Activated CD4-positive, alpha-beta T cell treated with anti-CD3 and anti-CD28 coated beads, Interleukin-2, amount 10 ng/mL, durations not matched to agents 24 days and 14 days (primary cell): ENCODE measurements around the gene HDAC9. TPM values are rescaled to one million over a fixed set of nuclear protein-coding genes. Genes with fewer than 3 reads are reported as not detected.

Experiments
- DNase-seq: peaks from one replicate; pipeline ENCODE4 v3.0.0; 2022
- H3K27ac Mint-ChIP-seq: one replicate; pipeline ENCODE4 v1.8.0; 2022; ENCODE audit warnings: mild to moderate bottlenecking, mixed read lengths
- H3K27me3 Mint-ChIP-seq: one replicate; pipeline ENCODE4 v1.8.0; 2022; ENCODE audit warnings: mixed read lengths
- H3K36me3 Mint-ChIP-seq: one replicate; pipeline ENCODE4 v1.8.0; 2022; ENCODE audit warnings: low read depth, mild to moderate bottlenecking, mixed read lengths
- H3K4me1 Mint-ChIP-seq: one replicate; pipeline ENCODE4 v1.8.0; 2021; ENCODE audit warnings: mixed read lengths
- H3K4me3 Mint-ChIP-seq: one replicate; pipeline ENCODE4 v1.8.0; 2022; ENCODE audit warnings: mild to moderate bottlenecking, moderate library complexity, mixed read lengths
- H3K9me3 Mint-ChIP-seq: one replicate; pipeline ENCODE4 v1.8.0; 2021; ENCODE audit warnings: mixed read lengths
- intact Hi-C: fragments of 100-400 bp; cut with micrococcal nuclease; formaldehyde crosslinking; loops from one replicate; pipeline ENCODE4 v1.15.1; 2023
- total RNA-seq: library from RNA; stranded (reverse); gene quantifications from 2 replicates; pipeline ENCODE4 v1.2.3, GENCODE V29; 2022

Gene HDAC9
- total RNA-seq, 1 donor from 2014 or later = 3.0 TPM

DNA sequence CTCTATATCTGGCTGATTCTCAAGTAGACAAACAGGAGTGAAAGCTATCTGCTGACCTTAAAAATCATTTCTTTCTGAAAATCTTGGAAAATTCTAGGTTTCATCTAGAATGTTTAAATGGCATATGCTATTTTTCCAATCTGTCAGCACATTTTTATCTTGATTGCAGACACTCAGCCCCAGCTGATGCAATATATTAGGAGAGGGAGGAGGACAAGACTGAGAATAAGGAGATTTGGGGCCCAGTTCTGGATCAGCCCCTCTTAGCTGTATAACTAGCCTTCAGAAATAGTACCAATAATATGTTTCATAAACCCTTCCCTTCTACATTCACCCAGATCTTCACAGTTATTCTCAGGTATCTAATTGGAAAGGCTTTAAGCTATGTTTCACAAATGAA lies 131.2 kb downstream of the HDAC9 start:
- H3K36me3 Mint-ChIP-seq = no peaks in the 10 kb centered on the region
- no peaks in the 10 kb centered on the region for H3K27me3 Mint-ChIP-seq
- no peak overlapping the region for H3K27ac Mint-ChIP-seq
- H3K4me1 Mint-ChIP-seq = peaks cover 2% of the 10 kb centered on the region
- H3K9me3 Mint-ChIP-seq = no peaks in the 10 kb centered on the region
- intact Hi-C loops = no loop called here
- H3K4me3 Mint-ChIP-seq = no peak overlapping the region
- no peak for DNase-seq

DNA sequence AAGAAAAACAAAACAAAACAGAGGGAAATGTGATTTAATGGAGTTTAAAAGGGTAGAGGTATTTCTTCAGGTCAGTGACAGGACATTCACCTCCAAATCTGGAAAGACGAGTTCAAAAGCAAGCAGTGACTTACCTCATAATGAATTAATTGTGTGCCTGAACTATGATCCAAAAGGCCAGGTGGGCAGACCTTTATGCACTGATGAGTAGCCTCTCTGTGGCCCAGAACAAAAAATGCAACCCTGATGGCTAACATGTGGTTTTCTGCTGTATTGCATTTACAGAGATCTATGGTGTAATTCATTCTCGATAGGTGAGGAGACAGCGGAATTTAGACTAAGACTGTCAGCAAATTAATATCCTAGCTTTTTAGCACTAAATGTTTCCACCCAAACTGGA lies 142.0 kb downstream of the HDAC9 start:
- Mint-ChIP-seq H3K9me3 (peaks cover 6% of the 10 kb centered on the region), H3K36me3 (no peaks in the 10 kb centered on the region), H3K4me1 (peaks cover 18% of the 10 kb centered on the region), H3K27me3 (no peaks in the 10 kb centered on the region), H3K27ac (peak overlapping the region; percentile 79), H3K4me3 (no peak overlapping the region)
- no peak for DNase-seq
- intact Hi-C loops = loop anchor here (10.0 kb wide), 1 partner anchor 693 kb away; the partner anchor contains the start of gene SNX13

DNA sequence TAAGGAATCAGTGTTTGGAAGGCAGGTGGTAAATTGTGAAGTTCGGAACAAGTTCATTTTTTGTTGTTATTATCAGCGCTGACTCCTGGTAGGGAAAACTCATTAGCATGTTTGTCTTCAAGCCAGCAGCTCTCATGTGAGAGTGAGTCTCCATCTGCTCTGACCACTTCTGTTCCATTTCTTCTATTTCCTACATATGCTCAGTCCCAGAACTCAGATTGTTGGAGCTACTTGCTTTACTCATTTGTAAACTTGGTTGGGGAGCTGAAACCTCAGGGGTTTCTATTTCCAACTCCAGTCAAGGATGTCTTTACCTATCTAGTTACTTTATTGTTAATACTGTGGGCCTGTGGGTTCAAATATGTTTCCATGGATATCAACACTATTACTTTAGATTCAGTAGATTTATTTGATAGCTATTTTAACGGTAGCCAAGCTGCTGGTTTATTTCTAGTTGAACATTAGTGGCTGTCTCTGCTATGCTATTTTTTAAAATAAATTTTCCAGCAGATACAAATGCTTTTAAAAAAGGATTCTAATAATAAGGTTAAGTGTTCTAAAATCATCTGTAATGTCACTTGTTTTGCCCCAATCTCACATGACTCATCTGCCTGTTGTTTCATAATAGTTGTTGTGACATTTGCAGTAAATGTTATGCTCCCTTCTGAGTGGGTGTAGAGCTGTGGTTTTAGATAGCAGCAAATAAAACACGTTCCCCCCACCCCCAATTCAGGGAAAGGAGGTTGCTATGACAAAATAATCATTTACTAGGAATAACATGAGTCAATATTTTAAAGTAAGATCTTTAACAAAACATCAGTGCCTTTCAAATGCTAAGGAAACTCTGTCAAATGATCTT lies 143.3 kb downstream of the HDAC9 start:
- Mint-ChIP-seq H3K4me1 (peaks cover 18% of the 10 kb centered on the region), H3K27me3 (no peaks in the 10 kb centered on the region), H3K9me3 (peaks cover 6% of the 10 kb centered on the region), H3K4me3 (peak overlapping the region; percentile 15), H3K27ac (peak overlapping the region; percentile 92), H3K36me3 (no peaks in the 10 kb centered on the region)
- DNase-seq = peak; percentile 69
- intact Hi-C loops = loop anchor here (1.0 to 10.0 kb wide), 6 partner anchors 27 to 694 kb away; partner anchors contain the start of genes HDAC9 and SNX13

DNA sequence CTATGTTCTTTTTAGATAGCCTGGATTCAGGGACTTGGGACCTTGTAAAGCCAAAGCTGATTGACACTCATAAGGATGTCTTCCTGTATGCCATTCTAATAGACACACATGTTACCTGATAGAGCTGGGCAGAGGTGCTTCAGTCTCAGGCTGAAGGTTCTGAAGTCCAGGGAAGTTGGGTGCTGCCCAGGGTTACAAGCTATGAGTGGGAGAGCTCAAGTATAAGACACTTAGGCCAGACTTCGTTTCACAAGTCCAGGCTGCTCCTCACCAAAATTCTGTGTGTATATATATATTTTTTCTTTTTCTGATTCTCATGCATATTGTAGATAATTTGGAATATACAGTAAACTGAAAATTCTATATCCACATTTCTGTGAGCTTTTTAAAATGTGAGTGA lies 144.2 kb downstream of the HDAC9 start:
- DNase-seq = no peak
- H3K27me3 Mint-ChIP-seq = no peaks in the 10 kb centered on the region
- intact Hi-C loops = loop anchor here (1.0 to 10.0 kb wide), 5 partner anchors 49 to 695 kb away; partner anchors contain the start of genes HDAC9 and SNX13
- peak overlapping the region; percentile 92 for H3K27ac Mint-ChIP-seq
- no peak overlapping the region for H3K4me3 Mint-ChIP-seq
- peaks cover 2% of the 10 kb centered on the region for H3K36me3 Mint-ChIP-seq
- H3K4me1 Mint-ChIP-seq = peaks cover 18% of the 10 kb centered on the region
- peaks cover 9% of the 10 kb centered on the region for H3K9me3 Mint-ChIP-seq

DNA sequence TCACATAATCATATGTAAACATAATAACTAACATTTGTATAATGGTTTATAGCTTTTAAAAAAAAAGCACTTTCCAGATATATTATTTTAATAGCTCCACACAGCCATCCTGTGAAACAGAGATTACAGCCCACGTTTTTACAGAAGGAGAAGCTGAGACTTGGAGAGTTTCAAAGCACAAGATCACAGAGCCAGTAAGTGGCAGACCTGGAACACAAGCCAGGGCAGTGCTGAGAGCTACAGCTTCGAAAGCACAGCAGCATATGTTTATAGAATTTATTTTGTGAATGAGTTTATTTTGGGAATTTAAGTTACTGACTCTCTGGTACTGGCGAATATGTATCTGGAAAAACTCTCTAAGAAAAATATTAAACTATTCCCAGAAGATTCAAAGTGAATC lies 149.4 kb downstream of the HDAC9 start:
- no peak for DNase-seq
- H3K27ac Mint-ChIP-seq = no peak overlapping the region
- no peak overlapping the region for H3K4me3 Mint-ChIP-seq
- intact Hi-C loops = no loop called here
- peaks cover 2% of the 10 kb centered on the region for H3K36me3 Mint-ChIP-seq
- H3K4me1 Mint-ChIP-seq = no peaks in the 10 kb centered on the region
- no peaks in the 10 kb centered on the region for H3K27me3 Mint-ChIP-seq
- peaks cover 3% of the 10 kb centered on the region for H3K9me3 Mint-ChIP-seq

DNA sequence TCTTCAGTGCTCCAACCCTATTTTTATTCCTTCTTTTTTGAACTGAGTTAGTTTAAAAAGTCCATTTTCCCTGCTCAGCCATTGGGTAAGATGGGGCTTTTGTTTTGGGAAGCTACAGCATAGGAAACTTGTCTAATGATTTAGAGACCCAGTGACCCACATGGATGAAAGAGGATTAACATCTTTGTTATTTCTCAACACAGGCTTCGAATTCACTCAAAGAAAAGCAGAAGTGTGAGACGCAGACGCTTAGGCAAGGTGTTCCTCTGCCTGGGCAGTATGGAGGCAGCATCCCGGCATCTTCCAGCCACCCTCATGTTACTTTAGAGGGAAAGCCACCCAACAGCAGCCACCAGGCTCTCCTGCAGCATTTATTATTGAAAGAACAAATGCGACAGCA lies 152.0 kb downstream of the HDAC9 start:
- no peaks in the 10 kb centered on the region for H3K4me1 Mint-ChIP-seq
- no peak for DNase-seq

DNA sequence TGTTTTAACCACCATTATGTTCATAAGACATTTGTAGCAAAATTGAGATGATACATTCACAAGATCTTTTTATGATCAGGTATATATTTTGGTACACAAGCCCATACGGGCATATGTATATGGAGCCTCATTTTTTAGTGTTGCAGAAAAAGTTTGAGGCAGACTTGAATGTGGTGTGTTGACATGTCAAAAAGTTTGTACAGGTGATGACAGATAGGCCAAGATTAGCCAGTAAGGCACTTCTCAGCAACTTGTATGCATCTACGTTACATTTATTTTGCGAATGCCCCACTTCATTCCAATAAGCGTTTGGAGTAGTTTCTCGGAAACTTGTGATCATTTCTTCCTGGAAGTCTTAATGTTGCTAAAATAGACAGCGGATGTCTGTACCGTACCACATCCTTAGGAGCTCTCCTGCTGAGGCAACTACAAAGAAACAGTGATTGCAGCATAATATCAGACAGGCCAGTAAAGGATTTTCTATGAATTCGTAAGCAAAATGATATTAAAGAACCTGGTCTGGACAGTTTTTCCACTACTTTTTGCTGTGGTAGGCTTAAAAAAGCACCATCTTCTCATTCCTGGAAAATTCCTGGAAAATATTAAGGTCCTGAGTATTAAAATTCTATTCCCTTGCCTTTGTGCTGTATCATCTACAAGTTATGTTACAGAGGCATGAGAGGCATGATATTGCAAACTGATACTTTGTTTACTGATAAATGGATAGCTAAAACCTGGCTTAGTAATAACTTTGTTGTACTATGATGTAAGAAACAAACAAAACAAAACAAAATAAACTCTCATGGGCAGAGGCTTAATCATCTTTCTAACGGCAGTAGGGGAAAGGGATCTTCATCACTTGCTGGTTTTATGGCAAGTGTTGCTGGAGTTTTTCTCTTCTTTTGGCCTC lies 153.6 kb downstream of the HDAC9 start:
- Mint-ChIP-seq H3K9me3 (peaks cover 3% of the 10 kb centered on the region), H3K36me3 (peaks cover 2% of the 10 kb centered on the region), H3K4me1 (no peaks in the 10 kb centered on the region), H3K27me3 (no peaks in the 10 kb centered on the region), H3K4me3 (no peak overlapping the region), H3K27ac (peak overlapping the region; percentile 22)
- peak; percentile 57 for DNase-seq
- intact Hi-C loops = no loop called here

More for the DNA sequence above, 152.0 kb downstream of the HDAC9 start:
- H3K36me3 Mint-ChIP-seq = peaks cover 2% of the 10 kb centered on the region
- peaks cover 3% of the 10 kb centered on the region for H3K9me3 Mint-ChIP-seq
- no peak overlapping the region for H3K27ac Mint-ChIP-seq
- H3K4me3 Mint-ChIP-seq = no peak overlapping the region
- no peaks in the 10 kb centered on the region for H3K27me3 Mint-ChIP-seq
- intact Hi-C loops = no loop called here

DNA sequence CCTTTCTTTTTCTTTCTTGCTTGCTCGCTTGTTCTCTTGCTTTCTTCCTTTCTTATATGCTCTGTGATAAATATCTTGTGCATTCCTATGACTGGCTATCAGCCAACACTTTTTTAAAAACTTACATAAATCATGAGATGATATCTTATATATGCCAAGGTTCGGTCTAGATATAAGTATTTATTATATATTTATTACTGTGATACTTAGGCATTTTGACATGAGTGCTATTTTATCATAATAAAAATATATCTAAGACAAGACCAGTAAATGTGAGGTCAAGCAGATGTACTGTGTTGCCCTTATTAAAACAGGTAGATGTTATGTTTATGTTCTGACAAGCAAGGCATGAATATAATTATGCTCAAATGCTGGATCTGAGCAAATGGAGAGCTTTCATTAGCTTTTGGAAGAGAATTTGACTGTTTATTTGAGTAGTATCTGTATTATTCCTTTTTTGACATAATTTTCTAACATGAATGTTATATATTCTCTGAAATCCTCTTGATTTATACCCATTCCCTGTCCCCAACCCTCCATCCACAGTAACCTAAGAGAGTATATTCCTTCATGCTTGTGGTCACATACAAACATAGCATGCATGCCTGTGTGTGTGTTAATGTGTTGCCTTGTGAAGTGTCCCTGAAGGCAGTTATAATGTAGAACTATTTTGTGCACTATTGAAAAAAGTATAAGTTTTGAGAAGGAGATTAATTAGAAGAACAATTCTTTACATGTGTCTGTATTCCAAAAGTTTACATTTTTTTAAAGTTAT lies 158.0 kb downstream of the HDAC9 start:
- intact Hi-C loops = no loop called here
- Mint-ChIP-seq H3K9me3 (no peaks in the 10 kb centered on the region), H3K4me1 (no peaks in the 10 kb centered on the region), H3K36me3 (no peaks in the 10 kb centered on the region), H3K4me3 (no peak overlapping the region), H3K27ac (no peak overlapping the region), H3K27me3 (no peaks in the 10 kb centered on the region)
- DNase-seq = no peak

DNA sequence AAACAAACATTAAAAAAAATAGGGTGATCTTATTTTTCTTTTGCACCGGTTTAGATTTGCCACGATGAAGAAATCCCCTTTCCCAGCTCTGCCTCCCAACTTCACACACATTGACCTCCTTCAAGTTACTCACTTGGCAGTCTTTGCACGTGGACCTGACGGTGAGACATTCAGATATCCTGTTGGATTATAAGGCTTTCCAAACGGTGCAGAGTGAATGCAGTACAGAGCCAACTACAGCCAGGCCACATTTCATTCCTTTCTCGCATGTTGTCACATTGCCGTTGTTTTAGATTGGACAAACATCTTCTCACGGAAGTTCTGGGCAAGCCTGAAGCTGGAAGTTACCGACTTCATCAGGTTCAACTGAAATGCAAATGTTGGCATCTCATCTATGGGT lies 159.2 kb downstream of the HDAC9 start:
- intact Hi-C loops = no loop called here
- Mint-ChIP-seq H3K4me1 (no peaks in the 10 kb centered on the region), H3K36me3 (no peaks in the 10 kb centered on the region), H3K27ac (no peak overlapping the region), H3K27me3 (no peaks in the 10 kb centered on the region), H3K9me3 (no peaks in the 10 kb centered on the region), H3K4me3 (no peak overlapping the region)
- DNase-seq = no peak

DNA sequence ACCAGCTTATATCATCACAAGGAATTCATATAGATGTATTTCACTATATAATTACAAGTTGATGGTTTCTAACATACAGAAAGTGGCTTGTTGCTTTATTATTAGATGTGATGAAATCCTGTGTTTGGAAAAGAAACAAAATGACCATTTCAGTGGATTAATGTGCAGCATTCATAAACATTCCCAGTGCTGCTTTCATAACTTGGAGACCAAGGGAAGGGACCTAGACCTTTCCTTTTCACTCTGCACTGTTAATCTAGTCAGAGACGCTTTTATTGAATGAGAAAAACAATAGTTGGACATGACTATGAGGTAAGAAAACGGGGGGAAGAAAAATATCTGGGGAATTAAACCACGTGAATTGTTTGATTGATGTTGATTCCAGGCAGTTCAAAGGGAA lies 160.0 kb downstream of the HDAC9 start:
- Mint-ChIP-seq H3K4me3 (no peak overlapping the region), H3K27ac (no peak overlapping the region), H3K36me3 (no peaks in the 10 kb centered on the region), H3K27me3 (no peaks in the 10 kb centered on the region), H3K4me1 (no peaks in the 10 kb centered on the region), H3K9me3 (no peaks in the 10 kb centered on the region)
- intact Hi-C loops = no loop called here
- DNase-seq = no peak

DNA sequence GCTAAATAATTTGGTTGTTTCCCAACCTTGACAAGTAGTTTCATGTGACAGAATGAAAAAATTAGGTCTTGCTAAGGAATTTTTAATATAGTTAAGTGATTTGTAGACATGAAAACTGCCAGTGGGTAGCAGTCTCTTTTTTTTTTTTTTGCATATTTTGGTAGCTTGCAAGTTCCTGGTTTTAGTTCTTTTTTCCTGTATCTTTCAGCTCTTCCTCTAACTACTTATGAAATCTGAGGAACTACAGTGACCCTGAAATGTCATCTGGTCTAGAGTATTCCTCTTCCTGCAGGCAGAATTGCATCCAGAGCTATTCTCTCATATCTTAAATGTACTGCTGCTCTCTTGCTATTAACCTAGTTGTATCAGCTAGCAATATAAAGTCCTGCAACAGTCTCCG lies 160.4 kb downstream of the HDAC9 start:
- Mint-ChIP-seq H3K27ac (no peak overlapping the region), H3K4me3 (no peak overlapping the region), H3K4me1 (no peaks in the 10 kb centered on the region), H3K9me3 (no peaks in the 10 kb centered on the region), H3K27me3 (no peaks in the 10 kb centered on the region), H3K36me3 (no peaks in the 10 kb centered on the region)
- DNase-seq = no peak
- intact Hi-C loops = no loop called here

DNA sequence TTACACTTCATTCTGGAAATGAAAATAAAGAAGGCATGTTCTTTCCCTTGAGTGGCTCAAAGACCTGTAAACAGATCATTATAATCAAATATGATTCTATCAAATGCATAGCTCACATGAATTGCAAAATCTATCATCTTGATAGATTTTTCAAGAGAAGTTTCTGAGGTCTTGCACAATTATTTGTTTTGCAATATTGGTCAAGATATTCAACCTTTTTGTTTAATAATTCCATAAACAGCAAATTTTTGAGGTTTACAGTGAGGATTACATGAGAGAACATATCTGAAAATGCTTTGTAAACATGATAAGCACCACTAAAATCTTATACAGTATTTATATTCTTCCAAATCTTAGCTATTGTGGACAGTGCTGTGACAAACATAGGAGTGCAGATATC lies 160.8 kb downstream of the HDAC9 start:
- Mint-ChIP-seq H3K27me3 (peaks cover 2% of the 10 kb centered on the region), H3K36me3 (no peaks in the 10 kb centered on the region), H3K4me1 (no peaks in the 10 kb centered on the region), H3K9me3 (no peaks in the 10 kb centered on the region), H3K27ac (no peak overlapping the region), H3K4me3 (no peak overlapping the region)
- no peak for DNase-seq
- intact Hi-C loops = no loop called here

DNA sequence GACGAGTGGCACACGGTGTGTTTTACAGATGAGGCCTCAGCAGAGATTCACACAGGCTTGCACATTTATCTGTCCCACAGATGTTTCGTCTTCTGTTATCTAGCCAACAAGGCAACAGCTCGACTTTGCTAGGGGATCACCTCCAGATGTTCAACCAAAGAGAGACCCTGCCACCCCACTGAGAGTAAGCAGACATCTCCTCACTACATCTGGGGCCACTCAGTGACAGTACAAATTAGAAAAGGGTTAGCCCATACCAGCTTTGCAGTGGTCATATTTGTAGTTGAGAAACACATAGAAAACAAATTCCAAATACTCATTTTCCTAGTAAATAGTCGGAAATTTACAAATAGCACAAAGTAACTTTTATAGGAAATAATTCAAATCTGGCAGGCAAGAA lies 164.2 kb downstream of the HDAC9 start:
- intact Hi-C loops = loop anchor here (10.0 kb wide), 1 partner anchor 975 kb away; no protein-coding TSS in a partner anchor

More for the DNA sequence above, 164.2 kb downstream of the HDAC9 start:
- Mint-ChIP-seq H3K36me3 (no peaks in the 10 kb centered on the region), H3K27me3 (peaks cover 2% of the 10 kb centered on the region), H3K4me3 (no peak overlapping the region), H3K9me3 (no peaks in the 10 kb centered on the region), H3K4me1 (no peaks in the 10 kb centered on the region), H3K27ac (no peak overlapping the region)
- no peak for DNase-seq
